Stimulated activated CD4-positive, alpha-beta T cell treated with anti-CD3 and anti-CD28 coated beads, Interleukin-12 subunit alpha, Interleukin-12 subunit beta, amount 100 ng/mL, for 24 hours (primary cell): ENCODE measurements around the gene ZNF93.
"Not testable (repeated sequence)": the region's sequence is repeated elsewhere in the genome, so short reads cannot be mapped to it uniquely, and the experiment has no call there.

ENCODE experiments used
- DNase-seq, 2 experiments: peaks; one replicate each; pipeline ENCODE4 v3.0.0-alpha.2; 2020; ENCODE audit warnings: low read depth in 2 of 2

The ZNF93 gene

GRCh38 chr19:19900729-19901444 lies at the start of gene ZNF93:
Gene ZNF93, plus strand, starts transcription at chr19:19900946. Its CDS starts 143 bp downstream, at chr19:19901089.
- peak; percentile 75 to 87 for DNase-seq

GRCh38 chr19:19851740-19852139 lies 49.0 kb upstream of the ZNF93 start:
- DNase-seq = not testable (repeated sequence)

DNA sequence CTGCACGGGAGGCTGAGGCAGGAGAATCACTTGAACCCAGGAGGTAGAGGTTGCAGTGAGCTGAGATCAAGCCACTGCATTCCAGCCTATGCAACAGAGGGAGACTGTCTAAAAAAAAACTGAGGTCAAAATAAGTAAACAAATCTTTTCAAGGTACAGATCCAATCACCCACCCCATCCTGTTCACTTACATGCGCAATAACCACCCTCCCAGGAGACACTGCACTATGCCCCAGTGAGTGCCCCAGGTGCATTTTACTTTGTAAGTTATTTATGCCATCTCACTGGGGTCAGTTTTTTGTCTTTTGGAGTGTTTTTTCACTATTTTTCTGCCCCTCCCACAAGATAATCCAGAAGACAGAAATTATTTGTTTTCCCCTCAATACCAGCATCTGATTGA lies 42.0 kb upstream of the ZNF93 start:
- no peak for DNase-seq

- peak; percentile 7 to 25 for DNase-seq
Observed at GRCh38 chr19:19860756-19861390, 39.9 kb upstream of the ZNF93 start.

DNA sequence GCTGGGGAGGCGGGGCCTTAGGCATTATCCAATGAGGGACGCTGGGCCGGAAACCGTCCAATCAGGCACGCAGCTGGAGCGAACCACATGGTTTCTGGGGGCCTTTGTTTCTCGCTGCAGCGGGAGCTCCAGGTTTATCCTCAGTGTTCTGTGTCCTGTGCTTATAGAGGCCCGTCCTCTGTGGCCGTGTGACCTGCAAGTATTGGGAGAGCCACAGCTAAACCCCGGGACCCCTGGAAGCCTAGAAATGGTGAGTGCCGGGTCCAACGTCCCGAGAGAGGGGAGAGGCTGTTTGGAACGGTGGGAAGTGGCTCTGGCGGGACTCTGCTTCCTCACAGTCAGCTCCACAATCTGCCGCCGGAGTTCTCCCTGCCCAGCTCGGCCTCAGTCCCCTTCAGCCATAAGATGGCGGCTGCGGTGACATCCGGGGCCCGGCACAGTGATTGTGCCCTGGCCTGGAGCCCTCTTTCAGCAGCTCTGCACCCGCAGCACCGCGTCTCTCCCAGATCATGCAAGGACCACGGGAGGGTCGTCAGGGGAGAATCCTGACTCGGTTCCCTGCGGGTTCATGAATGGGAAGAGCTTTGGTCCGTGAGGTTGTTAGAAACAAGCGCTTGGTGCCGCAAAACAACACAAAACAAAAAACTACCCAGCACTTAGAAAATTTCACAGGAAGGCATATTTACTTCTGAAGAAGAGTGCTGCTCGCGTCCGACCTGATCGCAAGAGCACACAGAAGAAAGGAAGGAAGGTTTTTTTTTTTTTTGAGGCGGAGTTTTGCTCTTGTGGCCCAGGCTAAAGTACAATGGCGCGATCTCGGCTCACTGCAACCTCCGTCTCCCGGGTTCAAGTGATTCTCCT lies 34.8 kb upstream of the ZNF93 start, which contains the start of gene ZNF253:
ZNF253 (plus strand) TSS at position 133 of the 861 bp plus-strand sequence; CDS start at position 248, 115 bp downstream.
- peak; percentile 88 to 95 for DNase-seq

GRCh38 chr19:19866611-19867248 lies 34.0 kb upstream of the ZNF93 start:
- peak; percentile 22 to 25 for DNase-seq

DNA sequence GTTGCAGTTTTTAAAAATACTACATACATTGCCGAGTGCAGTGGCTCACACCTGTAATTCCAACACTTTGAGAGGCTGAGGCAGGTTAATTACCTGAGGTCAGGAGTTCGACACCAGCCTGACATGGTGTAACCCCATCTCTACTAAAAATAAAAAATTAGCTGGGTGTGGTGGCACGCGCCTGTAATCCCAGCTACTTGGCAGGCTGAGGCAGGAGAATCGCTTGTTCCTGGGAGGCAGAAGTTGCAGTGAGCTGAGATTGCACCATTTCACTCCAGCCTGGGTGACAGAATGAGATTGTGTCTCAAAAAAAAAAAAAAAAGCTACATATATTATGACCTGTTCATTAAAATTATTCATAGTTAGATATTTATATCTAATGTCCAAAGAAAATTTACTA lies 30.7 kb upstream of the ZNF93 start:
- not testable (repeated sequence) for DNase-seq

DNA sequence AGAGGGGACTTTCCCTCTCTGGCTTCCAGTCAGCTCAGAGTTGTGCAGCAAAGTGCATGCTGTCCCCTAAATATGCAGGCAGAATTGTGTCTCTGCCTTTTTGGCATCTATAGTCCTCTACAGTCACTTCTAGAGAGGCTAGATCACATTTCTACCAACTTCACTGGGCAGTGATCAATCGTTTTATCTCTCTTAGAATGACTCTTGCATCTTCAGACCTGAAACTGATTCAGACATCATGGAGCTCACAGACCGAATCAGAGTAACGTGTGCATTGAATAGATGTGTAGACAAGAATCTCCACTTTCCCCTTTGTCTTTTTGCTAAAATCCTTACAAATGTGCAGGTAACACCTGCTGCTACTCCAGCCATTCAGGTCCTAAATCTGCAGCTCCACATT lies 28.8 kb upstream of the ZNF93 start:
- no peak for DNase-seq

- DNase-seq = no peak
Observed at GRCh38 chr19:19873381-19873780, 27.4 kb upstream of the ZNF93 start.

DNA sequence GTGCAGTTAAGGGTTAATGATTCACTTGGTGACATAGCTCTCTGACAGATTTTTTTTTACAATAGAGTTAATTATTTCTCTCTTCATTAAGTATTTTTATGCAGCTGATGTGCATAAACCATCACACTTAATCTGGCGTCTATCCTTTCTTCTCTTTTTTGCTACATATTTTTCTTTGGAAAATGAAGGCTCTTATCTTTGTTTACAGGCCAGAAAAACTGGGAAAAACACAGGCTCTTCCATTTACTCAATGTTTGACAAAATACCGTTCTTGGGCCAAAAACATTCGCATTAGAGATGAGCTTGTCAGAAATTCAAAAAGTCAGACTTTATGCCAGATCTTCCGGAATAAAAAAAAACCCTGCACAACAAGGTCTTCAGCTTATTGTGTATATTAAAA lies 23.0 kb upstream of the ZNF93 start:
- no peak for DNase-seq

- DNase-seq = no peak
Observed at GRCh38 chr19:19884583-19884982, 16.2 kb upstream of the ZNF93 start.

DNA sequence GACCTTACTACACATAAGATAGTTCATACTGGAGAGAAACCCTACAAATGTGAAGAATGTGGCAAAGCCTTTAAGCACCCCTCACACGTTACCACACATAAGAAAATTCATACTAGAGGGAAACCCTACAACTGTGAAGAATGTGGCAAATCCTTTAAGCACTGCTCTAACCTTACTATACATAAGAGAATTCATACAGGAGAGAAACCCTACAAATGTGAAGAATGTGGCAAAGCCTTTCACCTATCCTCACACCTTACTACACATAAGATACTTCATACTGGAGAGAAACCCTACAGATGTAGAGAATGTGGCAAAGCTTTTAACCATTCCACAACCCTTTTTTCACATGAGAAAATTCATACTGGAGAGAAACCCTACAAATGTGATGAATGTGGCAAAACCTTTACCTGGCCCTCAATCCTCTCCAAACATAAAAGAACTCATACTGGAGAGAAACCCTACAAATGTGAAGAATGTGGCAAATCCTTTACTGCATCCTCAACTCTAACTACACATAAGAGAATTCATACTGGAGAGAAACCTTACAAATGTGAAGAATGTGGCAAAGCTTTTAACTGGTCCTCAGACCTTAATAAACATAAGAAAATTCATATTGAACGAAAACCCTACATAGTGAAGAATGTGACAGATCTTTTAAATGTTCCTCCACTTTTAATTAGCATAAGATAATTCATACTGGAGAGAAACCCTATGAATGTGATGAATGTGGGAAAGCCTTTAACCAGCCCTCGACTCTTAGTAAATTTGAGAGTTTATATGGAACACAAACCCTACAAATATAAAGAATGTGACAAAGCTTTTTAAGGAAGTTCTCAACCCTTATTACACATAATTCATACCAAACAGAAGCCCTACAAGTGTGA lies 8.4 kb upstream of the ZNF93 start:
- DNase-seq = not testable (repeated sequence)

DNA sequence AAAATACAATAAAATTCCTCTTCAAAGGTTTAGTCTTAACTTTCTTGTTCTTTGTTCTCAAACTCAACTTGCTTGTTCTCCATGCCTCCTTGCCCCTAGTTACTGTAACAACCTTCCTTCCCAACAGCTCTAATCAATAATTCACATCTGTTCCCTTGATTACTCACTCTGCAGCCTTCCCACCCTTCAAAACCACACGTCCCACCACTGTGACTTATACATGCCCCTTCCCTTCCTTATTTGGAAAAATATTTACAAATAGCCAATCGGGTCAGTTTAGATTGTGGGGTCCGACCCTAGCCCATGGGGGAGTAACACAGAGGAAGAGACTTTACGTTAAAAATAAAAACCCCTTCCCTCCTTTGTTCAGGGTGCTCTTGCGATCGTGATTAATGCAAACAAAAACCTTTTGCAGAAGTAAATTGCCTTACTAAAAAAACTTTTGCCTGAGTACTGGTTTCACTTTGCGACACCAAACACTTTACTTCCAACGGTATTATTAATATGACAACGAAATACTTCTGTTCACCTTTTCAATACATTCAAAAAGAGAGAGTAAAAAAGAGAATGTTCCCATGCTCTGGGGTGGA lies 512 bp upstream of the ZNF93 start:
- DNase-seq = no peak

- not testable (repeated sequence) for DNase-seq
Observed at GRCh38 chr19:19907551-19907950, 6.8 kb downstream of the ZNF93 start.

- DNase-seq = no peak
Observed at GRCh38 chr19:19909654-19910053, 8.9 kb downstream of the ZNF93 start.

- no peak for DNase-seq
Observed at GRCh38 chr19:19911150-19911549, 10.4 kb downstream of the ZNF93 start.

DNA sequence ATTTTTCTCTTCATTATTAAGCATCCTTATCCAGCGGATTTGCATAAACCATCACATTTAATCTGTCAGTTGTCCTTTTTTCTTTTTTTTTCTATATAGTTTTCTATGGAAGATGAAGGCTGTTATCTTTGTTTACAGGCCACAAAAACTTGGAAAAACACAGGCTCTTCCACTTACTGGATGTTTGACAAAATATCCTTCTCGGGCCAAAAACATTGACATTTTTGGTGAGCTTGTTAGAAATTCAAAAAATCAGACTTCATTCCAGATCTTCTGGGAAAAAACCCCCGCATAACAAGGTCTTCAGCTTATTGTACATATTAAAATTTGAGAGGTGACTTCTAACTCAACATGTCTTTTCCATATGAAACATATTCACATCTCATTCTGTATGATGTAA lies 13.8 kb downstream of the ZNF93 start:
- no peak for DNase-seq

DNA sequence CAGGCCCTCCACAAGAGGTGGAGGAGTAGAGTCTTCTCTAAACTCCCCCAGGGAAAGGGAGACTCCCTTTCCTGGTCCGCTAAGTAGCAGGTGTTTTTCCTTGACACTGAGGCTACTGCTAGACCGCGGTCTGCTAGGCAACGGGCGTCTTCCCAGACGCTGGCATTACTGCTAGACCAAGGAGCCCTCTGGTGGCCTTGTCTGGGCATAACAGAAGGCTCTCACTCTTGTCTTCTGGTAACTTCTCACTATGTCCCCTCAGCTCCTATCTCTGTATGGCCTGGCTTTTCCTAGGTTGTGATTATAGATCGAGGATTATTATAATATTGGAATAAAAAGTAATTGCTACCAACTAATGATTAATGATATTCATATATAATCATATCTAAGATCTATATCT lies 29.7 kb downstream of the ZNF93 start:
- peak in 1 of 2 experiments; percentile 3 for DNase-seq

DNA sequence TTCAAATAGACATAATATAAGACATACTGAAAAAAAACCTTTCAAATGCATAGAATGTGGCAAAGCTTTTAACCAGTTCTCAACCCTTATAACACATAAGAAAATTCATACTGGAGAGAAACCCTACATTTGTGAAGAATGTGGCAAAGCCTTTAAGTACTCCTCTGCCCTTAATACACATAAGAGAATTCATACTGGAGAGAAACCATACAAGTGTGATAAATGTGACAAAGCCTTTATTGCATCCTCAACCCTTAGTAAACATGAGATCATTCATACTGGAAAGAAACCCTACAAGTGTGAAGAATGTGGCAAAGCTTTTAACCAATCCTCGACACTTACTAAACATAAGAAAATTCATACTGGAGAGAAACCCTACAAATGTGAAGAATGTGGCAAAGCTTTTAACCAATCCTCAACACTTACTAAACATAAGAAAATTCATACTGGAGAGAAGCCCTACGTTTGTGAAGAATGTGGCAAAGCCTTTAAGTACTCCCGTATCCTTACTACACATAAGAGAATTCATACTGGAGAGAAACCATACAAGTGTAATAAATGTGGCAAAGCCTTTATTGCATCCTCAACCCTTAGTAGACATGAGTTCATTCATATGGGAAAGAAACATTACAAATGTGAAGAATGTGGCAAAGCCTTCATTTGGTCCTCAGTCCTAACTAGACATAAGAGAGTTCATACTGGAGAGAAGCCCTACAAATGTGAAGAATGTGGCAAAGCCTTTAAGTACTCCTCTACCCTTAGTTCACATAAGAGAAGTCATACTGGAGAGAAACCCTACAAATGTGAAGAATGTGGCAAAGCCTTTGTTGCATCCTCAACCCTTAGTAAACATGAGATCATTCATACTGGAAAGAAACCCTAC lies 32.9 kb downstream of the ZNF93 start:
- DNase-seq = not testable (repeated sequence)
